ENCODE results near the gene GSK3A.

GSK3A gene

DNA sequence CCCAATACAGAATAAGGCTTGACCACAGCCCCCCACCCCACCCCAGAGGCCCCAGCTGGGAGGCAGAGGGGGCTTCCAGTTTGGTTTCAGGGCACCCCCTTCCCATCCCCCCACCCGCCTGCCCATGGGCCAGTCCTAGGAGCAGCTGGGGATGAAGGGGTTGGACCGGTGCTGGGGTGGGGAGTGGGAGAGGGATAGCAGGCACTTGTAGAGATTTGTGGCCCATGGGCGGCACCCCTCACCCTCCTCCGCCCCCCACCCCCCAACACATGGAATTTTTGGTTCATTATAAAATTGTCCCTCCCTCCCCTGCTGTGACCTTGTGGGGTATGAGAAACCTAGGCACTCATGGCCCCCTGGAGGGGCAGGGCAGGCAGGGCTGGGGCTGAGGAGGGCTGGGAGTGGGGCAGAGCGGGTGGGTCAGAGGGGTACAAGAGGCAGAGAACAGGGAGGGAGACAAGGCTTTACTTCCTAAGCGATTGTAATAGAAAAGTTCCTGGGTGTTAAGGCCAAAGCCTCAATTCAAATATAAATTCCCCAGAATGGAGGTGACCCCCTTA, 5.3 kb upstream of the GSK3A start:
- no peak for DNase-seq

- no peak for DNase-seq
Observed at GRCh38 chr19:42246922-42247639, 4.7 kb upstream of the GSK3A start.

GRCh38 chr19:42246143-42246921, 3.9 kb upstream of the GSK3A start:
- no peak for DNase-seq

GRCh38 chr19:42245231-42245630, 2.8 kb upstream of the GSK3A start:
- DNase-seq = no peak

DNA sequence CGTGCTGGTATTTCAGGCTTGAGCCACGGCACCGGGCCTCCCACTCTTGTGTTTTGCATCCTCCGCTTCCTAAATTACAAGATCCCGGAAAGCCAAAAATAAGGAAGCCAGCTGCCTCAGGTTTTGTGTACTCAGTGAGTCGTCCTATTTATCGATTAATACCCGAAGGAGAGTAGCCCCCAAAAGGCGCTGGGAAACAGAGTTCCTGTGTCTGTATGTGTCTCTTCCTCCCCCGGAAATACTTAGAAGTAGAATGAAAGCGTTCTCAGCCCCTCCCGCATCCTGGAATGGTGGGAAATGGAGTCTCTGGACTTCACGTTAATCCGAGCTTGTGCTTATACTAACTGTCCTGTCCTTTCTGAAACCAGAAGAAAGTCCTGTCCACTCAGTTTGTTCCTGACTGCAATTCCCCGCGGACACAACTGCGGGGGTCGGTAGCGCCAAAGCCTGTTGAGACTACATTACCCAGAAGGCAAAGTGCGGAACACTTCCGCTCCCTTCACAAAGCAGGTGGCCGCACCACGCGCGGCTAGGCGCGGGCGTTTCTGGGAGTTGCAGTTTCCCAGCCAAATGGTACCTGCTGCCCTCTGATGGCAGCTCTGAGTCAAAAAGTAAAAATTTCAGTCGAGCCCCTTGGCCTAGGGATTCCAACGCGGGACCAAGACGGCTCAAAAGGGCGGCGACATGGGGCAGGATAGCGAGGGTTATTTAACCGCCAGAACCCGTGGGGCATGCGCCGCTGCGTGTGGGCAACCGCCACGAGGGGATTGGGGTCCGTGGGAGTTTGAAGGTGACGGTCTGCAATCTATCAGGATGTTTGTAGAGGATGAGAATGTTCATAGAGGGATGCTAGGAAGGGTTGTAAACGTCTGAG, 2.2 kb upstream of the GSK3A start:
- DNase-seq = peak; percentile 88

- no peak for DNase-seq
Observed at GRCh38 chr19:42242069-42242511, 312 bp downstream of the GSK3A start.

- no peak for DNase-seq
Observed at GRCh38 chr19:42241279-42241678, 1.1 kb downstream of the GSK3A start.

- DNase-seq = no peak
Observed at GRCh38 chr19:42239544-42240220, 2.7 kb downstream of the GSK3A start.

DNA sequence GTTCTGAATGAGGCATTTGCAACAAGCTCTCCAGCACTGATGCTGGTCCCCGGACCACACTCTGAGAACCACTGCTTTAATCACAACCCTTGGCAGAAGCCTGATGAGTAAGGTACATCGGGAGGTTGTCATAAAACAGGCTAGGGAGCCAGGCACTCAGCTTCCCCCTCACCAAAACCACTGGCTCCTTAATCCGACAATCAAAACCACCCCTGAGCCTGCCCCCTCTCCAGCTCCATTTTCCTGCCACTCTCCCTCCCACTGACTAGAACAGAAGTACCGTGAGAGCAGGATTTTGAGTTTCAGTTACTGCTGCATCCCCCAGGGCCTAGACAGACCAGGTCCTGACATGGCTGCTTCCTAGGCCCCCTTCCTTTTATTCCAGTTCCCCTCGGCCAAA, 7.2 kb downstream of the GSK3A start:
- no peak for DNase-seq

GRCh38 chr19:42234364-42234763, 8.0 kb downstream of the GSK3A start:
- no peak for DNase-seq

DNA sequence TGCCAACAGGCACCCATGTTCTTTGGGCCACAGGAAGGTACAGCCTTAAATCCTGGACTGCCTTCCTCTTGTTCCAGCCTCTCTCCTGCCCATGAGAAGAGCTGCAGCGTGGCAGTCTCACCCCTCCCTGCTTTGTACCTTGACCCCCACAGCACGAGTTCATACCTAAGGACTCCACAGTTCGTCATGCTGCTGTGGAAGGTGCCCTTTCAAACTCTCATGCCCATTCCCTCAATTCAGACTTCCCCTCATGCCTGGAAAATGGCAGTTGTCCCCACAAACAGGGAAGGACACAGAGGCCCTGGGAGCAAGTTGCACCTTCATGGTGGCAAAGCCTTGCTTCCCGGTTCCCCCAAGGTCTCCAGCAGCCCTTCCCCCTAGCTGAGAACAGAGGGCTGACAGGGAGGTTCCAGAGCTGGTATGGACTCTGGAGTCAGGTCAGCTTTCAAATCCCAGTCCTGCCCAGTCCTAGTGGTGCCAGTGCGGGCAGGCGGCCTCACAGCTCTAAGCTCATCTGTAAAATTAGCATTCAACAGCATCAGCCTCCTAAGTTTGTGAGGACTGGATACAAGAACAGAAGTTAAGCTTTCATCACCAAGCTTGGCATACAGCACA, 8.6 kb downstream of the GSK3A start:
- no peak for DNase-seq

- DNase-seq = no peak
Observed at GRCh38 chr19:42233106-42233505, 9.3 kb downstream of the GSK3A start.

GRCh38 chr19:42232435-42232834, 10.0 kb downstream of the GSK3A start:
- DNase-seq = no peak

DNA sequence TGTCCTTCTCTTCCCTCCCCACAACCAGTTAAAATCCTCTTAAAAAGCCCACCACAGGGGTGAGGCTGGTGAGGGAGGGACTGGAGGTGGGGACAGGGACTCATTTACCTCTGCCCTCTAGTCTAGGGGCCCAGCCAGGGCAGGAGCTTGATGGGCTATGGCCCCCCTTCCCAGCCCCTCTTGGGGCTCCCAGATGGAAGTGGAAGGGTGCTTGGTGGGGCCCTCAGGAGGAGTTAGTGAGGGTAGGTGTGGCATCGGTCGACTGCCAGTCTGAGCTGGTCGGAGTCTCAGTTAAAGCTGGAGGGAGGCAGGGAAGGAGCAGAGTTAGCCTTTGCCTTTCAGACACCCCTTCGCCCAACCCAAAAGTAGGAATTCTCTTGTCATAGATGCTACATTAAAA, 11.8 kb downstream of the GSK3A start:
- no peak for DNase-seq

DNA sequence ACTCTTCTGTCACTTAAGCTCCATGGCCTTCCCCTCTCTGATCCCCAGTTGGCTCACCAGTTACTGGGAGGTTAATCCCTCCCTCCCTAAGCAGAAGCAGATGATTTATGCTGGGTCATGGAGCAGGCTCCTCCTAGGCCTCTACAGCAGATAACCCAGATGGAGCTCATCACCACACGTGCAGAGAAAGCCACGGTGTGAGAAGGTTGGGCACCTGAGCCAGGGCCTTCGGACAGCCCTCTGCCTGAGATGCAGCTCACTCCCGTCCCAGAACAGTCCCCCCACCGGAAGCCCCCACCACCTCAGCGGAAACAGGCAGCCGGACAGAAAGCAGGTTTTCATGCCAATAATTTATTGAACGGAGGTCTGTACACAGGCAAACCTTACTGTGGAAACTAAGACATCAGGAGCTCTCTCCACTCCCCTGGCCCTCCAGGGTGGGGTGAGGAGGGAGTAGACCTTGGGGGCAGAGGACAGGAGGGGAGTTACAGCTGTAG, 12.5 kb downstream of the GSK3A start:
- no peak for DNase-seq

DNA sequence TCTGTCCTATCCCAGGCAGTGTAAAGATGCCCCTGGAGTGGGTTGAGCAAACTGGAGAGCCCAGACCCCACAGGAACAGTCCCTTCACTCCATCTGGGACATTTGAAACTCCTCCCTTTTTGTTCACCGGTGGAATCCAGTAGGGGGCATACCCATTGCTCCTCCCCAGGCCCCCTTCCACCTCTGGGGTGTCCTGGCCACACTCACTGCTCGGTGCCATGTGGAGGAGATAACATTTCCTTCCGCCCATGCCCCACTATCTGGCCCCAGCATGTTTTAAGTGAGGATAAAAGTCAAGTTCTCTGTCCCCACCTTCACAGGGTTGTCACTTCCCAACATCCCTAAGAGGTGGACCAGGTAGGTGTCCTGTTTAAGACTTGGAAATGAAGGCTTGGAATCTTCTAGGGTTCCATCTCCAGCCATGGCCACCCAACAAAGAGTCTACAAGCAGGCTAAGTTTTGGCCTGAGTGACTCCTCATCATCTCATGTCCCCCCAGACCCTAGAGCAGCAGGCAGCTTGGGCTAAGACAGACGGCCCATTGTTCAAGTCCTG, 13.0 kb downstream of the GSK3A start:
- no peak for DNase-seq

- no peak for DNase-seq
Observed at GRCh38 chr19:42228641-42229040, 13.8 kb downstream of the GSK3A start.

- no peak for DNase-seq
Observed at GRCh38 chr19:42226886-42227285, 15.5 kb downstream of the GSK3A start.

DNA sequence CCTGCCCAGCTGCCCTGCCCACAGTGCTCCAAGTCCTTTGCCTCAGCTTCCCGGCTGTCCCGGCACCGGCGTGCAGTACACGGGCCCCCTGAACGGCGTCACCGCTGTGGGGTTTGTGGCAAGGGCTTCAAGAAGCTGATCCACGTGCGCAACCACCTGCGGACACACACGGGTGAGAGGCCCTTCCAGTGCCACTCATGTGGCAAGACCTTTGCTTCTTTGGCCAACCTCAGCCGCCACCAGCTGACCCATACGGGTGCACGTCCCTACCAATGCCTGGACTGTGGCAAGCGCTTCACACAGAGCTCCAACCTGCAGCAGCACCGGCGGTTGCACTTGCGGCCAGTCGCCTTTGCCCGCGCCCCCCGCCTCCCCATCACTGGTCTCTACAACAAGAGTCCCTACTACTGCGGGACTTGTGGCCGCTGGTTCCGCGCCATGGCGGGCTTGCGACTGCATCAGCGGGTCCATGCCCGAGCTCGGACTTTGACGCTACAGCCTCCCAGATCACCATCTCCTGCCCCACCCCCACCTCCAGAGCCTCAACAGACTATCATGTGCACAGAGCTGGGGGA, 16.6 kb downstream of the GSK3A start:
- no peak for DNase-seq

GRCh38 chr19:42224940-42225717, 17.3 kb downstream of the GSK3A start:
- DNase-seq = no peak

All from NK-92 treated with Interleukin-12 subunit alpha and Interleukin-12 subunit beta, amount 100 ng/mL, for 24 hours (cell line).